Subcutaneous abdominal adipose tissue (tissue), 5 donors: ENCODE results near the gene GALNT10.

ENCODE experiments used
- H3K27ac ChIP-seq: one replicate; pipeline ENCODE4 v1.7.0; 2013; ENCODE audit warnings: low read depth, mild to moderate bottlenecking, inconsistent platforms, low read length, moderate library complexity
- H3K27me3 ChIP-seq, 5 donors: one replicate each; pipeline ENCODE4 v1.7.0; 2013; ENCODE audit warnings: low read length in 5 of 5, inconsistent platforms in 1 of 5; ENCODE audit not compliant: control insufficient read depth in 5 of 5, insufficient read depth in 4 of 5
- H3K36me3 ChIP-seq, 5 donors: one replicate each; pipeline ENCODE4 v1.7.0; 2013; ENCODE audit warnings: low read length in 5 of 5; ENCODE audit not compliant: control insufficient read depth in 5 of 5, insufficient read depth in 5 of 5
- H3K4me1 ChIP-seq, 5 donors: one replicate each; pipeline ENCODE4 v1.7.0; 2013; ENCODE audit warnings: low read length in 5 of 5, mild to moderate bottlenecking in 3 of 5, moderate library complexity in 1 of 5; ENCODE audit not compliant: control insufficient read depth in 5 of 5, insufficient read depth in 5 of 5
- H3K4me3 ChIP-seq, 5 donors: one replicate each; pipeline ENCODE4 v1.7.0; 2013; ENCODE audit warnings: low read length in 5 of 5, low read depth in 1 of 5
- H3K9ac ChIP-seq, 5 donors: one replicate each; pipeline ENCODE4 v1.7.0; 2013; ENCODE audit warnings: low read length in 5 of 5, mild to moderate bottlenecking in 4 of 5, moderate library complexity in 3 of 5
- H3K9me3 ChIP-seq, 5 donors: one replicate each; pipeline ENCODE4 v1.7.0; 2013; ENCODE audit warnings: low read length in 5 of 5; ENCODE audit not compliant: control insufficient read depth in 5 of 5
- donor health status: healthy.
- donor health status: healthy.
- donor health status: healthy.
- donor health status: healthy.
- donor health status: healthy.

GALNT10 gene

GRCh38 chr5:154366353-154366752 lies 175.8 kb downstream of the GALNT10 start:
- H3K27ac ChIP-seq, result no peak overlapping the region
- H3K36me3 ChIP-seq, result no peaks in the 10 kb centered on the region
- peaks cover 2 to 53% (median 30%) of the 10 kb centered on the region in 5 donors for H3K4me1 ChIP-seq
- no peak overlapping the region for H3K4me3 ChIP-seq
- no peaks in the 10 kb centered on the region for H3K9me3 ChIP-seq
- no peaks in the 10 kb centered on the region for H3K27me3 ChIP-seq
- H3K9ac ChIP-seq, result no peak overlapping the region

GRCh38 chr5:154367101-154367500 lies 176.6 kb downstream of the GALNT10 start:
- Histone ChIP-seq H3K27me3 (no peaks in the 10 kb centered on the region), H3K9ac (no peak overlapping the region), H3K36me3 (no peaks in the 10 kb centered on the region), H3K4me3 (no peak overlapping the region), H3K27ac (no peak overlapping the region), H3K4me1 (peaks cover 2 to 60% (median 34%) of the 10 kb centered on the region in 5 donors), H3K9me3 (no peaks in the 10 kb centered on the region)

- Histone ChIP-seq H3K36me3 (no peaks in the 10 kb centered on the region), H3K27me3 (no peaks in the 10 kb centered on the region), H3K27ac (no peak overlapping the region), H3K4me1 (peaks cover 2 to 62% (median 34%) of the 10 kb centered on the region in 5 donors), H3K9me3 (no peaks in the 10 kb centered on the region), H3K4me3 (no peak overlapping the region), H3K9ac (no peak overlapping the region)
Observed at GRCh38 chr5:154368041-154368800, 177.7 kb downstream of the GALNT10 start.

- no peaks in the 10 kb centered on the region for H3K9me3 ChIP-seq
- no peaks in the 10 kb centered on the region for H3K36me3 ChIP-seq
- H3K9ac ChIP-seq, result no peak overlapping the region
- no peaks in the 10 kb centered on the region for H3K27me3 ChIP-seq
- H3K27ac ChIP-seq, result no peak overlapping the region
- no peak overlapping the region for H3K4me3 ChIP-seq
- H3K4me1 ChIP-seq, result peaks cover 2 to 53% (median 29%) of the 10 kb centered on the region in 5 donors
Observed at GRCh38 chr5:154369682-154370081, 179.1 kb downstream of the GALNT10 start.

- Histone ChIP-seq H3K36me3 (no peaks in the 10 kb centered on the region), H3K9me3 (no peaks in the 10 kb centered on the region), H3K27me3 (no peaks in the 10 kb centered on the region), H3K4me3 (no peak overlapping the region), H3K9ac (no peak overlapping the region), H3K4me1 (peaks cover 2 to 49% (median 28%) of the 10 kb centered on the region in 5 donors), H3K27ac (no peak overlapping the region)
Observed at GRCh38 chr5:154370119-154370518, 179.6 kb downstream of the GALNT10 start.

- H3K9me3 ChIP-seq, result no peaks in the 10 kb centered on the region
- H3K9ac ChIP-seq, result no peak overlapping the region
- peaks cover 0 to under 1% (median 0%) of the 10 kb centered on the region in 5 donors for H3K36me3 ChIP-seq
- H3K4me1 ChIP-seq, result peaks cover 2 to 47% (median 28%) of the 10 kb centered on the region in 5 donors
- no peak overlapping the region for H3K27ac ChIP-seq
- H3K27me3 ChIP-seq, result no peaks in the 10 kb centered on the region
- H3K4me3 ChIP-seq, result no peak overlapping the region
Observed at GRCh38 chr5:154370813-154371212, 180.3 kb downstream of the GALNT10 start.

GRCh38 chr5:154371687-154372086 lies 181.2 kb downstream of the GALNT10 start:
- no peaks in the 10 kb centered on the region for H3K9me3 ChIP-seq
- H3K4me3 ChIP-seq, result no peak overlapping the region
- peaks cover 2 to 44% (median 28%) of the 10 kb centered on the region in 5 donors for H3K4me1 ChIP-seq
- peaks cover 0 to 9% (median 7%) of the 10 kb centered on the region in 5 donors for H3K36me3 ChIP-seq
- H3K27ac ChIP-seq, result no peak overlapping the region
- H3K9ac ChIP-seq, result no peak overlapping the region
- H3K27me3 ChIP-seq, result no peaks in the 10 kb centered on the region

- Histone ChIP-seq H3K4me1 (peaks cover 2 to 39% (median 28%) of the 10 kb centered on the region in 5 donors), H3K27ac (no peak overlapping the region), H3K9ac (no peak overlapping the region), H3K27me3 (no peaks in the 10 kb centered on the region), H3K4me3 (no peak overlapping the region), H3K36me3 (peaks cover 0 to 16% (median 13%) of the 10 kb centered on the region in 5 donors), H3K9me3 (no peaks in the 10 kb centered on the region)
Observed at GRCh38 chr5:154372661-154373060, 182.1 kb downstream of the GALNT10 start.

GRCh38 chr5:154373326-154373725 lies 182.8 kb downstream of the GALNT10 start:
- Histone ChIP-seq H3K4me1 (peaks cover 2 to 33% (median 22%) of the 10 kb centered on the region in 5 donors), H3K27ac (no peak overlapping the region), H3K9ac (no peak overlapping the region), H3K9me3 (no peaks in the 10 kb centered on the region), H3K27me3 (no peaks in the 10 kb centered on the region), H3K4me3 (no peak overlapping the region), H3K36me3 (peaks cover 0 to 20% (median 17%) of the 10 kb centered on the region in 5 donors)

- H3K36me3 ChIP-seq, result peaks cover 0 to 23% (median 20%) of the 10 kb centered on the region in 5 donors
- H3K27ac ChIP-seq, result no peak overlapping the region
- no peaks in the 10 kb centered on the region for H3K9me3 ChIP-seq
- H3K4me1 ChIP-seq, result peaks cover 0 to 29% (median 18%) of the 10 kb centered on the region in 5 donors
- H3K27me3 ChIP-seq, result no peaks in the 10 kb centered on the region
- H3K4me3 ChIP-seq, result no peak overlapping the region
- no peak overlapping the region for H3K9ac ChIP-seq
Observed at GRCh38 chr5:154373729-154374179, 183.2 kb downstream of the GALNT10 start.
